Cortex of kidney (tissue), 1 donor: Measurements from ENCODE around the gene EEF2K.
"Not testable (repeated sequence)": the region's sequence is repeated elsewhere in the genome, so short reads cannot be mapped to it uniquely, and the experiment has no call there.

Source experiments
- DNase-seq: peaks from one replicate; lab custom pipeline; 2025; lab: John Stamatoyannopoulos, UW

Gene EEF2K

GRCh38 chr16:22213236-22213635 lies 7.2 kb downstream of the EEF2K start:
- no peak for DNase-seq

DNA sequence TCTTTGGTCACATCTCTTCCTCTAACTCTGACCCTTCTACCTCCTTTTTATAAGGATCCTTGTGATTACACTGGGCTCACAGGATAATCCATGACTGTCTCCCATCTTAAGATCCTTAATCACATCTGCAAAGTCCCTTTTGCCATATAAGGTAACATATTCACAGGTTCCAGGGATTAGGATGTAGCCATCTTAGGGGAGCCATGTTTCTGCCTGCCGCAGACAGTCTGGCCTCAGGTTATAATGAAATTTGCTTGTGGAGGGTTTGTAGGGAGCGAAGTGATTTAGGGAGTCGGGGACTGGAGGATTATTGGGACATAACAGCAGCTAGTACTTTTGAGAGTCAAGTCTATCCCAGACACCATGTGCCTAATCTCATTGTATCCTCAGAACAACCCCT lies 7.7 kb downstream of the EEF2K start:
- DNase-seq, result no peak

DNA sequence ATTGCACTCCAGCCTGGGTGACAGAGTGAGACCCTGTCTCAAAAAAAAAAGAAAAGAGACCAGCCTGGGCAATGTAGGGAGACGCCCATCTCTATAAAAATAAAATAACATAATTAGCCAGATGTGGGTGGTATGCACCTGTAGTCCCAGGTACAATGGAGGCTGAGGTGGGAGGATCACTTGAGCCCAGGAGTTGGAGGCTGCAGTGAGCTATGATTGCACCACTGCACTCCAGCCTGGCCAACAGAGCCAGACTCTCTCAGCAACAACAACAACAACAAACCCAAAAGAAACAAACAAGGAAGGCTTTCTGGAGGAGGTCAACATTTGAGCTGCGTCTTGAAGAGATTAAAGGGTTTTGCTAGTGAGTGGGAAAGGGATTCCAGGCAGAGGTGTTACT lies 8.3 kb downstream of the EEF2K start:
- no peak for DNase-seq

GRCh38 chr16:22214889-22215288 lies 8.8 kb downstream of the EEF2K start:
- DNase-seq, result no peak

DNA sequence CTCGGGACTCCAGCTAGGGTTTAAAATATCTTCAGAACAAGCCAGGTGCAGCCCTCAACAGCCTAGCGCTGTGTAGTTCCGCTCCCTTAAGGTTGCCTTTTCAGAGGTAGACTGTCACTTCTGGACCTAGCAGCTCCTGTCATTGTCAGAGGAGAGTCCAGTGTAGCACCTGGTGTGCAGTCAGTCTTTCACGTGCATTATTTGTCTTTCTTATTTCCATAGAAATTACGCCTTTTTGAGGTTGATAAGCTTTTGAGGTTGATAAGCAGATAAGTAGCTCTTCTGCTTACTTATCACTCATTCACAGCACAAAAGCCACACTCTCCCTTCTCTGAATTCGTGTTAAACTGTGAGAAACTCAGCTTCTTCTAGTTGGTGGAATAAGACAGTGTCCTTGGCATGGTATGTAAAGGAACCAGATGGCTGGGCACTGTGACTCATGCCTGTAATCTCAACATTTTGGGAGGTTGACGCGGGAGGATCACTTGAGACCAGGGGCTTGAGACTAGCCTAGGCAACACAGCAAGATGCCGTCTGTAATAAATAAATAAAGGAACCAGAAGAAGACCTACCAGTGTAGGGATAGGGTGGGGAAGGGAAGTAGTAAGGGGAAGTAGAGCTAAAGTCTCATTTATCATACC lies 10.2 kb downstream of the EEF2K start:
- no peak for DNase-seq

DNA sequence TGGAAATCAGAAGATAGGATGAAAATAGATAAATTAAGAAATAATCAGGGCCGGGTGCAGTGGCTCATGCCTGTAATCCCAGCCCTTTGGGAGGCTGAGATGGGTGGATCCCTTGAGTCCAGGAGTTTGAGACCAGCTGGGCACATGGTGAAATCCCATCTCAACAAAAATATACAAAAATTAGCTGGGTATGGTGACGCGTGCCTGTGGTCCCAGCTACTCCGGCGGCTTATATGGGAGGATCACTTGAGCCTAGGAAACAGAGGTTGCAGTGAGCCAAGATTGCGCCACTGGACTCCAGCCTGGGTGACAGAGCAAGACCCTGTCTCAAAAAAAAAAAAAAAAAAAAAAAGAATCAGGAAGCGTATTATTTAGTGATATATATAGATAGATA lies 10.8 kb downstream of the EEF2K start:
- not testable (repeated sequence) for DNase-seq

DNA sequence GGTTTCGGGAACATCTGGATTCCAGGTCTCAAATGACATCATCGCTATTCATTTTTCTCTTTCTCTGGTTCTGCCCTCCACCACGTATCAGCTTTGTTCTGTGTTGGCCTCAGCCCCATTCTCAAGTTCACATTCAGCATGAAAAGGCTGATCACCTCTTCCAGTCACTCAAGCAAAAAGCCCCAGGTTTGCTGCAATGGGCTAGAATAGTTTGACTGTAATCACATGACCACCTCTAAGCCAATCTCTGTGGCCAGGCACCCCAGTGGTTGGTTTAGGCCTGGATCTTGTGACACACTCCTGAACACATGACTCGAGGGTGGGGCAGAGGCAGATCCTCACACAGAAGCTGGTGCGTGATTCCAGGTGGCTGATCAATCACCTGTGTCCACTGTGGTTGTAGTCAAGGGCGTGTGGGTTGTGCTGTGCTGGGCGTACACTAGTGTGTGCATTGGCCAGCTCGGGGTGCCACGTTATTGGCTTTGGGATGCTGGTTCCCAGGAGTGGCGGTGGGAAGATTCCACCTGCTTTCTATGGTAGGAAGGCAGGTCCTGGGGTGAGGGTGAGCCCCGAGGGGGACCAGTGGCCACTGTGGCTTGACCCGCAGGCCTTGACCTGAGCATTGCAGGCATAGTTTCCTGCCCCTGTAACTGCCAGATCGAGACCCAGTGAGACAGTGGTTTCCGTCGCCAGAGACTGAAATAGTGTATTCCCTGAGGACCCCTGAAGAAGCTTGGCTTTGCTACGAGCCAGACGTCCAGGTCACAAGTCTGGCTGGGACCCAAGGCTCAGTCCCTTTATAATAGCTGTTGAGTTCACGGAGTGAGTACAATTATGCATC lies 12.0 kb downstream of the EEF2K start:
- DNase-seq, result no peak

DNA sequence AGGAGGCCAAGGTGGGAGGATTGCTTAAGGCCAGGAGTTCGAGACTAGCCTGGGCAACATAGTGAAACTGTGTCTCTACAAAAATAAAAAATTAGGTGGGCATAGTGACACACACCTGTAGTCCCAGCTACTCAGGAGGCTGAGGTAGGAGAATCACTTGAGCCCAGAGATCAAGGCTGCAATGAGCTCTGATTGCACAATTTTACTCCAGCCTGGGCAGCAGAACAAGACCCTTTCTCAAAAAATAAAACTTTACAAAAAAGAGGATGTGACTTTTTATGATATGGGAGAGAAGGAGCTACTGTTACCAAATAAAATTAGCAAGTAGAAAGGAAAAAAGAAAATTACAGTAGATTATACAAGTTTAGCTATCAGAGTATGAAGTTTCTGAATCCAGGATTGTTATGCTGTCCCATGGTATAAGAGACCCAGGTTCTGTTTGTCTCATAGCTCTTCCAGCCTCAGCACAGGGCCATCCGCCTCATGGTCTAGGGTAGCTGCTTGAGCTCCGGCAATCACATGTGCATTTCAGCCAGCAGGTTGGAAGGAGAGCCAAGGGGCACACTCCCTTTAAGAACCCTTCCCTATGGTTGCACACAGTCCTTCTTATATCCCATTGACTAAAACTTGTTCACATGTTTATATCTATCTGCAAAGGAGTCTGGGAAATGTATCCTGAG lies 13.5 kb downstream of the EEF2K start:
- DNase-seq, result no peak

DNA sequence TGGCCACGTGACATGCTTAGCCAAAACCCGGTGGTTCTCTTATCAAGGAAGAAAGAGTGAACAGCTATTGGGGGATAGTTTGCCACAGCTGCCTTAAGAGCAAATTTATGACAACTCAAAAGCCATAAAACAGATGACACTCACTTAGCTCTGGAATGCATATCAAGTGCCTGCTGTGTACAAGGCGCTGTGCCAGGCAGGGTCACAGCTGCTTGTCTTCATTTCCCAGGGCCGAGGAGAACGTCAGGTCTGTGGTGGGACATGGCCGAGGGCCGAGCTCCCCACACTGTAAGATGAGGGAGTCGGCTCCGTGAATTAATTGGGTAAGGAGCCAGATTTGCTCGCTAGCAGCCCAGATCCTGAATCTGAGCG lies 14.0 kb downstream of the EEF2K start:
- no peak for DNase-seq

DNA sequence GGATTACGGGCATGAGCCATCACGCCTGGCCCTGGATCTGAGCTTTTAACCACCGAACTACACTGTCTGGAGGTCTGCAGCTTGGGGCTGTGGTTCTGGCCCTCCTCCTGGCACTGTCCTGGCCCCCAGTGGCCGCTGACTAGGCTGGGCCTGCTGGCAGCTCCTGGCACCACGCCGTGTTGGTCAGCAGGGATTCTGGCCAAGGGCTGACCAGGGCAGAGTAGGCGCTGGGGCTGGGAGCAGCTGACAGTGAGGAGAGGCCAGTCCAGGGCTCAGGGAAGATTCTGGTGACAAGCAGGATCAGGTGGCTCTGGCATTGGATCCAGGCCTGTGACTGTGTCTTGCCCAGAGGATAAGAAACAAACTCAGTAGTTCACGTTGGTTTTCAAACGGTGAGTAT lies 14.6 kb downstream of the EEF2K start:
- DNase-seq, result no peak

- no peak for DNase-seq
These were observed 15.9 kb downstream of the EEF2K start for GRCh38 chr16:22222006-22222405.

- DNase-seq, result no peak
These were observed 16.9 kb downstream of the EEF2K start for GRCh38 chr16:22222998-22223397.

DNA sequence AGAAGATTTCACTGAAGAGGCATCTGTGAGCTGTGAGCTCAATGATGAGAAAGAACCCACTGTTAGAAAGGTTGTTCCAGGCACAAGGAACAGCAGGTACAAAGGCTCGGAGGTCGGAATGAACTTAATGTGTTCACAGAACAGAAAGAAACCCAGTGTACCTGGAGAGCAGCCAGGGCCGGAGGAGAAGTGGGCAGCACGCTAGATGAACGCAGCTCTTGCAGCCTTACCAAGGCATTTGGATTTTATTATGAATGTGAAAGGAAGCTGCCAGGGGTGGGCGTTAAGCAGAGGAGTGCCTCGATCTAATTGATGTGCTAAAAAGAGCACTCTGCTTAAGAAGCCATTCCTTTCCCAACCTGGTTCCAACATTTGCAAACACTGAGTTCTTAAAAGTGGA lies 19.0 kb downstream of the EEF2K start:
- no peak for DNase-seq

- DNase-seq, result no peak
These were observed 23.8 kb downstream of the EEF2K start for GRCh38 chr16:22229889-22230288.

- DNase-seq, result no peak
These were observed 26.4 kb downstream of the EEF2K start for GRCh38 chr16:22232277-22233036.

- no peak for DNase-seq
These were observed 26.9 kb downstream of the EEF2K start for GRCh38 chr16:22233037-22233372.

DNA sequence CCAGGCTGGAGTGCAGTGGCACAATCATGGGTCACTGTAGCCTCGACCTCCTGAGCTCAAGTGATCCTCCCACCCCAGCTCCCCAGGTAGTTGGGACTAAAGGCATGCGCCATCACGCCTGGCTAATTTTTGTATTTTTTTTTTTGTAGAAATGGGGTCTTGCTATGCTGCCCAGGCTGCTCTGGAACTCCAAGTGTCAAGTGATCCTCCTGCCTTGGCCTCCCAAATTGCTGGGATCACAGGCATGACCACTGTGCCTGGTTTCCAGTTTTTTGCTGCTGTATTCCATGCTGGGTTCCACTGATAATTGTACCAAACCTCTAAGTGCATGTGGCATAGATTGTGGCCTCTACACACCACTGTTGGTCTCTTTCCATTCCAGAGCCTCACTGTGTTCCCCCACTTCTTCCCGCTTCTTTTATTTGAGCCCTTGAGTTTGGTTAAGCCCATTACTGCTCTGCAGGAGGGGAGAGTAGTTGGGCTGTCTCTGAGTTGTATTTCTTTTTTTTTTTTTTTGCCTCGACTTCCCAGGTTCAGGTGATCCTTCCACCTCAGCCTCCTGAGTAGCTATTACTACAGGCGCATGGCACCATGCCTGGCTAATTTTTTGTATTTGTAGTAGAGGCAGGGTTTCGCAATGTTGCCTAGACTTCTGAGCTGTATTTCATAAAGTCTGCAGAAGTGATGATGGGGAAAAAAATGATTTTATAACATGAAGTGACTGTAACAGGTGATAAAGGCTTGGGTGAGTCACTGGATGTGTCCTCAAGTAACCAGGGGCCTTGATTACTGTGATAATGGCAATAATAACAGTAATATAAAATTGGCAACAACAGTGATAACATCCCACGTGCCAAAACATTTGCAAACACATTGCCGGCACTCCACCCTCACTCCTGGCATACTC lies 30.0 kb downstream of the EEF2K start:
- DNase-seq, result no peak

DNA sequence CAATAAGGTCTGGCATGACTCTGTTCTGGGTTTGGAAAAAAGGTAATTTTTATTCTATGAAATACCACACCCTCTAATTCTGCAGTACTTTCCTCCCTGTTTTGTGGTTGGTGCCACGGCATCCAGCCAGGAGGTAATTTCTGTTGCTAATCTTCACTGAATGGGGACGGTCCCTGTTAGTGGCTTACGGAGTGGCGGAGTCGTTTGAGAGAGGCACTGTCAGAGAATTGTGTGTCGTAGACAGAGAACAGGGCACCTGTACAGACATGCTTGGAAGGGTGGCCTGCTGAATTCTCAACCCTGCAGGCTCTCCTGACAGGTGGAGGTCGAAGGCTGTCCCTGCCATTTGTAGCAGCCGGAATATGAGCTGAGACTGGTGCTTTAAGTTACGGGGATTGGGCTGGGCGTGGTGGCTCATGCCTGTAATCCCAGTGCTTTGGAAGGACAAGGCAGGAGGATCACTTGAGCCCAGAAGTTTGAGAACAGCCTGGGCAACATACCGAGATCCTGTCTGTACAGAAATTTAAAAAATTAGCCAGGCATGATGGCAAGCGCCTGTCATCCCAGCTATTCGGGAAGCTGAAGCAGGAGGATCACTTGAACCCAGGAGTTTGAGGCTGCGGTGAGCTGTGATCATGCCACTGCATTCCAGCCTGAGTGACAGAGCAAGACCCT lies 33.2 kb downstream of the EEF2K start:
- DNase-seq, result no peak

DNA sequence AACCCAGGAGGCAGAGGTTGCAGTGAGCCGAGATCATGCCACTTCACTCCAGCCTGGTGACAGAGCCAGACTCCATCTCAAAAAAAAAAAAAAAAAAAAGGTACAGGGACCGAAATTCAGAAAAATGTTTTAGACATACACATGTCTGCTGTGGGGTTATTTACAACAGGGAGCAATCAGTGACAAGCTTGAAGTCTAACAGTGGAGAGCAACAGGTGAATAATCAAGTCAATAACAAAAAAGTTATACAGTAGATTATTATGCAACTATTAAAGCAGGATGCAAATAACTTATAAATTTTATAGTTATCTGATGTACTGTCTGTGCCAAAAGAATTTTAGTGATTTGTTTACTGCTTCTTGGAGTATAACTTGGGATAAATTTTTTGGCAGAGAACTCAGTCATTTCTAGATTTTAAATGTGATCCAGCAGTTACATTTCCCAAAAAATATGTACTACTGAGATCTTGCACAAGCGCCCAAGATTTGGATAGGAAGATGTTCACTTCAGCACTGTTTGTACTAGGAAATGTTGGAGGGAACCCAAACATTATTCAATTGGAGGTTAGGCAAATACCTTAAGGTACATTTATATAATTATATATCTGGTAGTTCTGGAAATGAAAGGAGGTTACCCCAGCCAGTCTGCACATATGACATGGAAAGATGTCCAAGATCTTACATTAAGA lies 34.1 kb downstream of the EEF2K start:
- DNase-seq, result no peak

DNA sequence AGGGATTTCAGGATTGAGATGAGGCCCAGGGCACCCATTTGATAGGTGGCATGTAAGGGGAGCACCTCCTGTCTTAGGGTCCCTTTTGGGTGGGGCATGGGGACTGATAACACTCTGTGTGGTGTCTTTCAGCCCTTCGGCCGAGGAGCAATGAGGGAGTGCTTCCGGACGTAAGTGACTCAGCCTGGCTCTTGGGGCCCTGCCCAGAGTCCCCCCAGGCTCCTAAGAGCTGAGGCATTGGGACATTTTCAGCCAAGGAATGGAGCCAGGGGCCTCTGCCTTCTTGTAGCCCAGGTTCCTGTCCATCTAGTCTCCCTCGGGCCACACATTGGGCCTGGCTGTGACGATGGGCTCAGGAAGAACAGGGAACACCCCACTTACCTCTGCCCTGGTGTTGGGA lies 44.4 kb downstream of the EEF2K start:
- DNase-seq, result no peak
